HepG2 (cell line): ENCODE results near the gene MRPL20. TPM values are rescaled to one million over a fixed set of nuclear protein-coding genes. Genes with fewer than 3 reads are reported as not detected.

Experiments used
- ATAD3A ChIP-seq: sonication (generic); formaldehyde crosslinking; IDR thresholded peaks from 2 replicates; pipeline ENCODE4 v1.4.0; 2020; ENCODE audit warnings: missing genetic modification reagents
- ATF7 ChIP-seq, 2 experiments: fragments of 450-650 bp in 1 of 2; sonication (generic) in 1 of 2; formaldehyde crosslinking in 1 of 2; IDR thresholded peaks; 2 replicates each; pipeline versions ENCODE4 v1.4.0 to v1.6.1; 2016 to 2020; ENCODE audit warnings: antibody characterized with exemption in 1 of 2, mild to moderate bottlenecking in 1 of 2, missing genetic modification reagents in 1 of 2
- EEA1 ChIP-seq: sonication (generic); formaldehyde crosslinking; IDR thresholded peaks from 2 replicates; pipeline ENCODE4 v1.5.1; 2020; ENCODE audit warnings: mild to moderate bottlenecking, missing genetic modification reagents, borderline replicate concordance
- FOXP1 ChIP-seq, 2 experiments: fragments of 450-650 bp in 1 of 2; IDR thresholded peaks; 2 replicates each; pipeline ENCODE4 v1.6.1; 2017 to 2018; ENCODE audit warnings: antibody characterized with exemption in 1 of 2
- HOMEZ ChIP-seq: IDR thresholded peaks from 2 replicates; pipeline ENCODE4 v1.6.1; 2016; ENCODE audit warnings: low read depth
- IRX3 ChIP-seq: sonication (generic); formaldehyde crosslinking; IDR thresholded peaks from 2 replicates; pipeline ENCODE4 v1.8.1; 2023; ENCODE audit warnings: mild to moderate bottlenecking, low read depth, missing genetic modification reagents, borderline replicate concordance
- MEIS2 ChIP-seq: sonication (generic); formaldehyde crosslinking; IDR thresholded peaks from 2 replicates; pipeline ENCODE4 v1.9.0; 2021; ENCODE audit warnings: mild to moderate bottlenecking, missing genetic modification reagents
- MZF1 ChIP-seq: sonication (generic); formaldehyde crosslinking; IDR thresholded peaks from 2 replicates; pipeline ENCODE4 v1.8.1; 2023; ENCODE audit warnings: mild to moderate bottlenecking, missing genetic modification reagents, borderline replicate concordance
- NFYB ChIP-seq: sonication (generic); formaldehyde crosslinking; IDR thresholded peaks from 2 replicates; pipeline ENCODE4 v1.4.0; 2020; ENCODE audit warnings: missing genetic modification reagents
- PHF21A ChIP-seq: sonication (generic); formaldehyde crosslinking; IDR thresholded peaks from 2 replicates; pipeline ENCODE4 v1.5.0; 2020; ENCODE audit warnings: mild to moderate bottlenecking, missing genetic modification reagents
- POLR2G ChIP-seq: fragments of 200-400 bp; formaldehyde crosslinking; IDR thresholded peaks from 2 replicates; pipeline ENCODE4 v1.6.1; 2018; ENCODE audit warnings: mild to moderate bottlenecking, low read depth, low read length, moderate library complexity
- THYN1 ChIP-seq: sonication (generic); formaldehyde crosslinking; IDR thresholded peaks from 2 replicates; pipeline ENCODE4 v1.8.1; 2023; ENCODE audit warnings: low read depth, mild to moderate bottlenecking, moderate library complexity, missing genetic modification reagents, borderline replicate concordance
- ZNF460 ChIP-seq: sonication (generic); formaldehyde crosslinking; IDR thresholded peaks from 2 replicates; pipeline ENCODE4 v1.5.1; 2020; ENCODE audit warnings: missing genetic modification reagents, mild to moderate bottlenecking, borderline replicate concordance
- ZNF547 ChIP-seq: sonication (generic); formaldehyde crosslinking; IDR thresholded peaks from 2 replicates; pipeline ENCODE4 v1.5.1; 2020; ENCODE audit warnings: mild to moderate bottlenecking, missing genetic modification reagents
- ZNF569 ChIP-seq: sonication (generic); formaldehyde crosslinking; IDR thresholded peaks from 2 replicates; pipeline ENCODE4 v1.5.0; 2020; ENCODE audit warnings: mild to moderate bottlenecking, missing genetic modification reagents, moderate library complexity, borderline replicate concordance
- ZNF766 ChIP-seq: sonication (generic); formaldehyde crosslinking; IDR thresholded peaks from 2 replicates; pipeline ENCODE4 v1.5.0; 2020; ENCODE audit warnings: missing genetic modification reagents, borderline replicate concordance
- ZNF780A ChIP-seq: sonication (generic); formaldehyde crosslinking; IDR thresholded peaks from 2 replicates; pipeline ENCODE4 v1.8.0; 2022; ENCODE audit warnings: mild to moderate bottlenecking, missing genetic modification reagents, moderate library complexity
- polyA plus RNA-seq, 8 experiments: library from polyadenylated mRNA; depleted of rRNA in 3 of 8; stranded (reverse) in 7 of 8; unstranded in 1 of 8; fragments of >200 nt; fragmentation: Illumina TruSeq in 4 of 8; extraction: Trizol in 4 of 8; gene quantifications; 2 replicates each; pipeline versions ENCODE4 v1.2.1 to v1.2.3, GENCODE V29; 2011 to 2016; ENCODE audit warnings: low read depth in 4 of 8, missing spikeins in 1 of 8, mixed read lengths in 1 of 8; ENCODE audit not compliant: insufficient read depth in 1 of 8
- total RNA-seq, 5 experiments: library from RNA; depleted of rRNA; stranded (reverse); fragments of >200 nt; fragmentation: Illumina TruSeq; extraction: Trizol; gene quantifications; 2 replicates each; pipeline ENCODE4 v1.2.3, GENCODE V29; 2016; ENCODE audit warnings: low read depth in 1 of 5
- TF ChIP-seq, protein P1 (sequence below): sonication (generic); formaldehyde crosslinking; IDR thresholded peaks from 2 replicates; pipeline ENCODE4 v1.8.0; 2022; ENCODE audit warnings: mild to moderate bottlenecking, missing genetic modification reagents; ENCODE audit not compliant: insufficient replicate concordance
- TF ChIP-seq, protein P2 (sequence below): sonication (generic); formaldehyde crosslinking; IDR thresholded peaks from 2 replicates; pipeline ENCODE4 v1.5.0; 2020; ENCODE audit warnings: missing genetic modification reagents
- TF ChIP-seq, protein P3 (sequence below): sonication (generic); formaldehyde crosslinking; IDR thresholded peaks from 2 replicates; pipeline ENCODE4 v1.5.0; 2020; ENCODE audit warnings: mild to moderate bottlenecking, missing genetic modification reagents

The MRPL20 gene
- total and polyA plus RNA-seq, 2 of the 13 experiments (the other 11 are each of a cell fraction or from before 2014, with no cell fraction given) = 59.2 to 127 TPM

DNA sequence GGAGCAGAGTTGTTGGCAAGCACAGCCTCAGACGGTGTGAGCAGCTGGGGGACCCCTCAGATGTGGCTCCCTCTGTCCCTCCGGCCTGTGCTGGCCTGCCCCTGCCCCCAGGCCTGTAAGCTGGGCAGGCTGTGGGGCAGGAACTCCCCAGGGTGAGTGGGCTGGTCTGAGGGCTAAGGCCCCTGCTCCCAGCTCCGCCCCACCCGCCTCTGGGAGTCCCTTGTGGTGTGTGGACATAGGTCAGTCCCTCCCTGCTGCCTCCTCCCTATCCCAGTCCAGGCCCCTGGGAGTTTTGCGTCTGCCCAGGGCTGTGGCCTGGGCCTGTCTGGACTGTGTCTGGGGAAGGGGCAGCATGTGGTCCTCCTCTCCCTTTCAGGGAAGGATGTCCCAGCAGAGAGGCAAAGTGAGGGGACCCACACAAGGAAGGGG, 24.8 kb upstream of the MRPL20 start (continued):
- peak; percentile 78 for TF ChIP-seq PHF21A (CRISPR knock-in tag)
- no peak for TF ChIP-seq ATF7 (IDR thresholded peaks at IDR 0.05)
- no peak for TF ChIP-seq ATF7 (CRISPR knock-in tag; IDR thresholded peaks at IDR 0.05)
- TF ChIP-seq EEA1 = no peak; the same call in 1 of the 2 replicates
- TF ChIP-seq ZNF547 (CRISPR knock-in tag) = peak; percentile 90
- TF ChIP-seq POLR2G = peak; percentile 96
- TF ChIP-seq MZF1 (CRISPR knock-in tag) = no peak
- TF ChIP-seq THYN1 (CRISPR knock-in tag) = no peak
- TF ChIP-seq, protein P1, sequence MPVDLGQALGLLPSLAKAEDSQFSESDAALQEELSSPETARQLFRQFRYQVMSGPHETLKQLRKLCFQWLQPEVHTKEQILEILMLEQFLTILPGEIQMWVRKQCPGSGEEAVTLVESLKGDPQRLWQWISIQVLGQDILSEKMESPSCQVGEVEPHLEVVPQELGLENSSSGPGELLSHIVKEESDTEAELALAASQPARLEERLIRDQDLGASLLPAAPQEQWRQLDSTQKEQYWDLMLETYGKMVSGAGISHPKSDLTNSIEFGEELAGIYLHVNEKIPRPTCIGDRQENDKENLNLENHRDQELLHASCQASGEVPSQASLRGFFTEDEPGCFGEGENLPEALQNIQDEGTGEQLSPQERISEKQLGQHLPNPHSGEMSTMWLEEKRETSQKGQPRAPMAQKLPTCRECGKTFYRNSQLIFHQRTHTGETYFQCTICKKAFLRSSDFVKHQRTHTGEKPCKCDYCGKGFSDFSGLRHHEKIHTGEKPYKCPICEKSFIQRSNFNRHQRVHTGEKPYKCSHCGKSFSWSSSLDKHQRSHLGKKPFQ = peak; percentile 61
- TF ChIP-seq ZNF766 (CRISPR knock-in tag) = no peak
- TF ChIP-seq FOXP1 (IDR thresholded peaks at IDR 0.05) = no peak
- peak; percentile 53; the same call in 1 of the 2 replicates for TF ChIP-seq FOXP1 (CRISPR knock-in tag; IDR thresholded peaks at IDR 0.05)
- no peak for TF ChIP-seq ZNF460 (CRISPR knock-in tag)
- TF ChIP-seq, protein P2, sequence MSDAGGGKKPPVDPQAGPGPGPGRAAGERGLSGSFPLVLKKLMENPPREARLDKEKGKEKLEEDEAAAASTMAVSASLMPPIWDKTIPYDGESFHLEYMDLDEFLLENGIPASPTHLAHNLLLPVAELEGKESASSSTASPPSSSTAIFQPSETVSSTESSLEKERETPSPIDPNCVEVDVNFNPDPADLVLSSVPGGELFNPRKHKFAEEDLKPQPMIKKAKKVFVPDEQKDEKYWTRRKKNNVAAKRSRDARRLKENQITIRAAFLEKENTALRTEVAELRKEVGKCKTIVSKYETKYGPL (CRISPR knock-in tag) = no peak
- TF ChIP-seq ATAD3A (CRISPR knock-in tag) = no peak
- TF ChIP-seq ZNF780A (CRISPR knock-in tag) = no peak
- TF ChIP-seq IRX3 (CRISPR knock-in tag) = no peak
- TF ChIP-seq ZNF569 (CRISPR knock-in tag) = no peak
- TF ChIP-seq, protein P3, sequence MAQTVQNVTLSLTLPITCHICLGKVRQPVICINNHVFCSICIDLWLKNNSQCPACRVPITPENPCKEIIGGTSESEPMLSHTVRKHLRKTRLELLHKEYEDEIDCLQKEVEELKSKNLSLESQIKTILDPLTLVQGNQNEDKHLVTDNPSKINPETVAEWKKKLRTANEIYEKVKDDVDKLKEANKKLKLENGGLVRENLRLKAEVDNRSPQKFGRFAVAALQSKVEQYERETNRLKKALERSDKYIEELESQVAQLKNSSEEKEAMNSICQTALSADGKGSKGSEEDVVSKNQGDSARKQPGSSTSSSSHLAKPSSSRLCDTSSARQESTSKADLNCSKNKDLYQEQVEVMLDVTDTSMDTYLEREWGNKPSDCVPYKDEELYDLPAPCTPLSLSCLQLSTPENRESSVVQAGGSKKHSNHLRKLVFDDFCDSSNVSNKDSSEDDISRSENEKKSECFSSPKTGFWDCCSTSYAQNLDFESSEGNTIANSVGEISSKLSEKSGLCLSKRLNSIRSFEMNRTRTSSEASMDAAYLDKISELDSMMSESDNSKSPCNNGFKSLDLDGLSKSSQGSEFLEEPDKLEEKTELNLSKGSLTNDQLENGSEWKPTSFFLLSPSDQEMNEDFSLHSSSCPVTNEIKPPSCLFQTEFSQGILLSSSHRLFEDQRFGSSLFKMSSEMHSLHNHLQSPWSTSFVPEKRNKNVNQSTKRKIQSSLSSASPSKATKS (CRISPR knock-in tag) = no peak
- TF ChIP-seq HOMEZ (CRISPR knock-in tag) = peak; percentile 59; the same call in 1 of the 2 replicates
- peak; percentile 41; the same call in 1 of the 2 replicates for TF ChIP-seq NFYB
- TF ChIP-seq MEIS2 (CRISPR knock-in tag) = no peak; the same call in 1 of the 2 replicates
